ENCODE data around the gene TMEM132D. TPM values are rescaled to one million over a fixed set of nuclear protein-coding genes. Genes with fewer than 3 reads are reported as not detected.

Gene TMEM132D
- total RNA-seq, 1 experiment from 2014 or later = 0.03 TPM

DNA sequence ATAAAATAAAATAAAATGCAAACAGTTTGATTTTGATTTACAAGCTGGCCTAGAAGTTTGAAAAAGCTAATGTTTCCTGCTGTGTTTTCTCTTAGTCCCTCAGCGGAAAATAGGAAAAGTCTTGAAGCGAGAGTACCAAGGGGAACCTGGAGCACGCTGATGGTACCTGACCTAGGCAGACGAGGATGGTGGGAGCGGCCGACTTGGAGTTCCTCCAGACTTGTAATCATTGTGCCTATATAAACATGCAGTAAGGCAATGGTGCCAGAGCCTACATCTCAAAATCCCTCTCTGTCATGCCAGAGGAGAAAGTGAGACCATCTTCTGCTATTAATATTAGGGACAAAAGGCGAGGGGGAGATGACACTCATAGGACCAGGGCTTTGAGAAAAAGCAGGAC is 371.7 kb downstream of the TMEM132D start:
- H3K4me3 ChIP-seq = no peak overlapping the region
- no peaks in the 10 kb centered on the region for H3K9me3 ChIP-seq
- no peak for DNase-seq
- peaks cover 3% of the 10 kb centered on the region; the same call in 1 of the 2 replicates for H3K27me3 ChIP-seq
- H3K36me3 ChIP-seq = no peaks in the 10 kb centered on the region

DNA sequence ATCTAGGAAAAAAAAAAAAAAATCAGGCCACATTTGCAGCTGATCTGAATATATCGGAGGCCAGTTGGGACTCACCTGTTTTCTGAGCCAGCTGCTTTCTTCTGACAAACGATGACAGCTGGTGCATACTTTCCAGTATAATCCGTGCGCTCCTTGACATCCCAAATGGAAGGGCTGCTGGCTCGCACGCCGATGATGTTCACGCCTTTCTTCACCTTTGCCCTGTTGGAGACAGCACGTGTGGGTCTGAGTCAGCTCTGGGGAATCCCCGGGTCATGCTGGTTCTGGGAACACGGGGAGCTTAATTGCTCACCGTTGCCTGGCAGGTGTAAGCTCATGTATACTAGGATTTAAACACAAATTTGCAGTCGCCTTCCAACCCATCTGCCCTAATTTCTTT is 372.8 kb downstream of the TMEM132D start:
- no peaks in the 10 kb centered on the region for H3K9me3 ChIP-seq
- no peak for DNase-seq
- no peak overlapping the region for H3K4me3 ChIP-seq
- H3K36me3 ChIP-seq = no peaks in the 10 kb centered on the region
- peaks cover 3% of the 10 kb centered on the region; the same call in 1 of the 2 replicates for H3K27me3 ChIP-seq

GRCh38 chr12:129530517-129530916 is 373.3 kb downstream of the TMEM132D start:
- no peak for DNase-seq
- H3K9me3 ChIP-seq = no peaks in the 10 kb centered on the region
- H3K4me3 ChIP-seq = no peak overlapping the region
- peaks cover 3% of the 10 kb centered on the region; the same call in 1 of the 2 replicates for H3K27me3 ChIP-seq
- no peaks in the 10 kb centered on the region for H3K36me3 ChIP-seq

DNA sequence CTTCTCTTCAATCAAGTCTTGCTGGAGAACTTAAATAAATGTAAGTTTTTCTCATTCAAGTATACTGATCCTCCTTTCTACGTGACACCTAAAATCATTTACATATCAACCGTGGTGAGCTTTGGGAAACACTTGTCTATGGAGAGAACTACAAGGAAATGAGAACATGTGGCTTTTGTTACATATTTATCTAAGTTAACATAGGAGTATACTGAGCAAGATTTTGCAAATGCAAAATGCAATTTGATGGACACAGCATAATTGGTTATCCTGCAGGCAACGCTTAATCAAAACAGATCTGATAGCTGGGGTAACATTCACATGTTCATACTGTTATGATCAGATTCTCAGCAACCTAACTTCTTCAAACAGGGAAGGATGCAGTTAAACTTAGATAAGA is 376.3 kb downstream of the TMEM132D start:
- H3K36me3 ChIP-seq = no peaks in the 10 kb centered on the region
- no peak for DNase-seq
- 0 out of 2 replicates have a peak, but pooled peaks cover 3% of the 10 kb centered on the region for H3K27me3 ChIP-seq
- no peak overlapping the region for H3K4me3 ChIP-seq
- no peaks in the 10 kb centered on the region for H3K9me3 ChIP-seq

GRCh38 chr12:129523621-129524020 is 380.2 kb downstream of the TMEM132D start:
- no peak overlapping the region for H3K4me3 ChIP-seq
- no peaks in the 10 kb centered on the region for H3K9me3 ChIP-seq
- DNase-seq = no peak
- H3K36me3 ChIP-seq = no peaks in the 10 kb centered on the region
- H3K27me3 ChIP-seq = no peaks in the 10 kb centered on the region

DNA sequence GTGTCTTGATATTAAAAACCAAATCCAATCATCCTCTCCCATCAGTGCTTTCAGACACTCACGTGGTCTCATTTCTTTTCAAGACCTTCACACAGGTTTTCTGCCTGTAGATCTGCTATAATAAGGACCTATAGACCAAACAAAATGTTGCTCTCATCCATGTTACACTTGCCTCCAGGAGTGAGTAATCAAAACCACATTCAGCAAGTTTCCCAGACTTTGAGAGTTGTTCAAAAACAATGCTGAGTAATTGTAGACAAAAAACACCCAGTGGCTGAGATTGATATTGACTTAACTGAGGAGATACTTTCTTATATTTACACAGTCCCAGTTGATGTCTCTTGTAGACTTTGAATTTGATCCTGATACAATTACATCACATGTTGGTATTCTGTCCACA is 383.1 kb downstream of the TMEM132D start:
- Histone ChIP-seq H3K9me3 (no peaks in the 10 kb centered on the region), H3K4me3 (no peak overlapping the region), H3K36me3 (no peaks in the 10 kb centered on the region), H3K27me3 (no peaks in the 10 kb centered on the region)
- no peak for DNase-seq

DNA sequence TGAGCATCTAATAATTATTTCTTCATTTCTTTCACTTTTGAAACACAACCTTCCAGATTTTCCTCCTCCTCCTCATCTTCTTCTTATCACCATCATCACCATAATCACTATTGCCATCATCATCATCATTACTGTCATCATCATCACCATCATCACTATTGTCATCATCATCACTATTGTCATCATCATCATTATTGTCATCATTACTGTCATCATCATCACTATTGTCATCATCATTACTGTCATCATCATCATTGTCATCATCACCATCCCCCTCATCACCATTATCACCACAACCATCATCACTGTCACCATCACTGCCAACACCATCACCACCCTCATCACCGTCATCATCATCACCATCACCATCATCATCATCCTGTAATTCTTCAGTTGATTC is 400.0 kb downstream of the TMEM132D start:
- H3K27me3 ChIP-seq = peaks cover 4% of the 10 kb centered on the region
- DNase-seq = no peak
- H3K9me3 ChIP-seq = 0 out of 2 replicates have a peak, but pooled peaks cover 3% of the 10 kb centered on the region
- H3K36me3 ChIP-seq = no peaks in the 10 kb centered on the region
- H3K4me3 ChIP-seq = no peak overlapping the region

- no peaks in the 10 kb centered on the region for H3K36me3 ChIP-seq
- no peak overlapping the region for H3K4me3 ChIP-seq
- H3K27me3 ChIP-seq = peaks cover 4% of the 10 kb centered on the region
- H3K9me3 ChIP-seq = no peaks in the 10 kb centered on the region
- no peak for DNase-seq
Measured at GRCh38 chr12:129496226-129496625, 407.6 kb downstream of the TMEM132D start.

DNA sequence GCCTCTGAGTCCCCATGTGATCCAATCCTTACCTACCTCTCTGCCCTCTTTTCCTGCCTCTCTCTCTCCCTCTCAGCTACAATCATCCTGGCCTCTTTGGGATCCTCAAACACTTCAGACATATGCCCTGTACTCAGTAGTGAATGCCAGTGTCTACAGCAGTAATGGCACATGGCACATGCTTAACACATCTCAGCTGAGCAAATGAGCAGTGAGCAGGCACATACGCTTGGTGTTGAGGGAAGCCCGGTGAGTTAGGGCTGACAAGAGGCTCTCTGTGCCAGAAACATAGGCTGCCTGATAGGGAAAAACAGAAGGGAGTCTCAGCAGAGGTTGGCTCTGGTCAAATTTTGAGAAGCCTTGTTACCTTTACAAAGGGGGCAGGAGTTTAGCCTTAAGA is 409.1 kb downstream of the TMEM132D start:
- no peaks in the 10 kb centered on the region for H3K9me3 ChIP-seq
- no peak for DNase-seq

GRCh38 chr12:129494260-129494659 is 409.6 kb downstream of the TMEM132D start:
- no peaks in the 10 kb centered on the region for H3K9me3 ChIP-seq
- H3K36me3 ChIP-seq = no peaks in the 10 kb centered on the region
- DNase-seq = no peak
- H3K27me3 ChIP-seq = no peaks in the 10 kb centered on the region
- H3K4me3 ChIP-seq = no peak overlapping the region

More for the DNA sequence above, 409.1 kb downstream of the TMEM132D start:
- Histone ChIP-seq H3K36me3 (no peaks in the 10 kb centered on the region), H3K4me3 (no peak overlapping the region), H3K27me3 (no peaks in the 10 kb centered on the region)

DNA sequence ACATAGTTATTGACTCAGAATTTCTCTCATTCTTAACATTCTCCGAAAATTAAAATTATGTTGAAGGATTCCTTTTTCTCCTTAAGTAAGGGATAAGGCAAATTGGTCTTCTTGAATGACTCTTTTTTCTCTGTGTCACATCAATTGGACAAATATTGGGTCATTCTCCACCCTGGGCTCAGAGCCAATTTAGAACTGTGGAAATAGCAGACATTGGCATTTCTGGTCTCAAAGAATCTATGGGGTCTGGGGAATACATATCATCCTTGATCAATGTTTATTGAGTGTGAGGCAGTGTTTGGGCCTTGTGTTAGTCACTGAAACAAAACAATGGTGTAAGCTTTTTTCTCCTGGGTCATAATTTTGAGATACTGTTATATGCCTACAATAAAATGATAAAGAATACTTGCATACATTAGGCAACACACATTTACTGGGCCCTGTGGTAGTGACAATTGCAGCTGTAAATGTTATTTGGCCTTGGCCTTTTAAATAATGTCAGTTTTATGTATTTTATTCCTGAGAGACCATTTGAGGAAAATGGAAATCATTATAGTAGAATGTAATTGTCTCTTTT is 414.6 kb downstream of the TMEM132D start:
- Histone ChIP-seq H3K9me3 (no peaks in the 10 kb centered on the region), H3K4me3 (no peak overlapping the region), H3K36me3 (no peaks in the 10 kb centered on the region), H3K27me3 (no peaks in the 10 kb centered on the region)
- DNase-seq = no peak

DNA sequence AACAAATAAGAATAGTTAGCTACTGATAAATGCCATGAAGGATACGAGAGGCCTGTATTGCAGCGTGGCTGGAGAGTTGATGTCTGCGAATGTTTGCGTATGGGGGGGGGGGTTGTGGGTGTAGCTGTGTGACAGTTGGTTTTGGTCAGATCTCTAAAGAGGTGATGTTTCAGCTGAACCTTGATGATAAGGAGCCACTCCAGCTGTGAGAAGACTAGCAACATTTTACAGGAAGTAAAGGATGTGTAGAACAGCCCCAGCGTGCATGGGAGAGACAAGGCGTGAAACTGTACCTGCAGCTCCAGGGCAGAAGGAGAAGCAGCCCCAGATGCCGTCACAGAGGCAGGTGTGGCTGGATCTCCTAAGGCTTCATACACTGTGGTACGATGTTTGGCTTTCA is 416.9 kb downstream of the TMEM132D start:
- Histone ChIP-seq H3K4me3 (no peak overlapping the region), H3K9me3 (no peaks in the 10 kb centered on the region), H3K36me3 (no peaks in the 10 kb centered on the region), H3K27me3 (no peaks in the 10 kb centered on the region)
- DNase-seq = no peak

- no peaks in the 10 kb centered on the region for H3K36me3 ChIP-seq
- no peaks in the 10 kb centered on the region for H3K9me3 ChIP-seq
- H3K27me3 ChIP-seq = no peaks in the 10 kb centered on the region
- no peak for DNase-seq
- no peak overlapping the region for H3K4me3 ChIP-seq
Measured at GRCh38 chr12:129483111-129483893, 420.5 kb downstream of the TMEM132D start.

DNA sequence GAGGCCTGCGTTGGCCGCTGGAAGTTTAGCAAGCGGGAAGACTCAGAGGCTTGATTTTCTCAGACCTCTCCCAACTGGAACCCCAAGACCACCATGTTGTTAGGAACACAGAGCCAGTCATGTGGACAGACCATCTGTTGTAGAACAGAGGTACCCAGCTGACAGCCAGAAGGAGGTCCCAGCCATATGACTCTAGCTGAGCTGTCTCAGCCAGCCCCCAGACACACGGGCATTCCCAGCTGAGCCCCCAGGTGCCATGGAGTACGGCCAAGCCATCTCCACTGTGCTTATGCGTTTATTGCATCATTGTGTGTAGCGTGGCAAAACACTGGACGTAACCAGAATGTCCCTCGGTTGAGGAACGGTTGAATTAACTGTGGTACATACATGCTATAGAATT is 421.9 kb downstream of the TMEM132D start:
- no peaks in the 10 kb centered on the region for H3K9me3 ChIP-seq
- no peaks in the 10 kb centered on the region for H3K36me3 ChIP-seq
- no peak for DNase-seq
- no peak overlapping the region for H3K4me3 ChIP-seq
- no peaks in the 10 kb centered on the region for H3K27me3 ChIP-seq

GRCh38 chr12:129470196-129470595 is 433.6 kb downstream of the TMEM132D start:
- H3K4me3 ChIP-seq = no peak overlapping the region
- DNase-seq = no peak
- no peaks in the 10 kb centered on the region; the same call in 1 of the 2 replicates for H3K27me3 ChIP-seq
- no peaks in the 10 kb centered on the region for H3K36me3 ChIP-seq
- no peaks in the 10 kb centered on the region for H3K9me3 ChIP-seq

DNA sequence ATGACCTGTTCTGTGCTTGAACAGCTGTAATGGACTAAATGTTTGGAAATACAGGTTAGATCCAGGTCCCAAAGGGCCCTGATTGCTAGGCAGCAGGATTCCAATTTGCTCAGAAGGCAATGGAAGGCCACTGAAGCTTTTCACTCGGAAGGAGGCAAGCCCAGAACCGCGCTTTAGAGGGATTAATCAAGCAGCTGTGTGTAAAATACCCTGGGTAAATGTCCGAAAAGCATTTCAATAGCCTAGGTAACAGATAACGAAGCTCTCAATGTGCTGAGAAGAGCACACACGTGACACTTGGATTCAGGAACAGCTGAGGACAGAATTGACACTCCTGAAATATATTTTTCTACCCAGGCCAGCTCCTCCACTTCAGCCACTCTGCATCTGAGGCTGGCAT is 436.1 kb downstream of the TMEM132D start:
- Histone ChIP-seq H3K4me3 (no peak overlapping the region), H3K27me3 (no peaks in the 10 kb centered on the region; the same call in 1 of the 2 replicates), H3K9me3 (no peaks in the 10 kb centered on the region)

DNA sequence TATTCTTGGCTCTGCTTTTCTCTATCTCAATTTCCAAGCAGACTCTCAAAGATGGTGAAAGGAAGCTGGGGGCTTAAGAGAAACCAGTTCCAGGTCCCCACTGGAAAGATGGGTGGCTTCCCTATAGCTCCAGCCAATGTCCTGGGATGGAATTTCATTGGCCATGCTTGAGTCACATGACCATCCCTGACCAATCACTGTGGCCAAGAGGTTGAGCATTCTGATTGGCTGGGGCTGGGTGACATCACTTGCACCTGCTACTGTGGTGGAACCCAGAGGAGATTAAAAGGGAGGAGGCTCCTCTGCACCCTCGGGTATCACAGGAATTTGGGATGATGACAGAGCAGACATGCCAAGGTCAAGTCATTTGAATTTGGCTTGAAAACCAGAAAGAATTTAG is 436.5 kb downstream of the TMEM132D start:
- no peak for DNase-seq

More for the DNA sequence above, 436.1 kb downstream of the TMEM132D start:
- DNase-seq = no peak
- H3K36me3 ChIP-seq = no peaks in the 10 kb centered on the region

GRCh38 chr12:129466499-129466898 is 437.3 kb downstream of the TMEM132D start:
- Histone ChIP-seq H3K9me3 (no peaks in the 10 kb centered on the region), H3K27me3 (no peaks in the 10 kb centered on the region; the same call in 1 of the 2 replicates), H3K36me3 (no peaks in the 10 kb centered on the region), H3K4me3 (no peak overlapping the region)
- no peak for DNase-seq

More for the DNA sequence above, 436.5 kb downstream of the TMEM132D start:
- H3K27me3 ChIP-seq = no peaks in the 10 kb centered on the region; the same call in 1 of the 2 replicates
- H3K36me3 ChIP-seq = no peaks in the 10 kb centered on the region
- no peaks in the 10 kb centered on the region for H3K9me3 ChIP-seq
- no peak overlapping the region for H3K4me3 ChIP-seq

Data from MG63 (cell line).